ENCODE data around the gene CDH4.

DNA sequence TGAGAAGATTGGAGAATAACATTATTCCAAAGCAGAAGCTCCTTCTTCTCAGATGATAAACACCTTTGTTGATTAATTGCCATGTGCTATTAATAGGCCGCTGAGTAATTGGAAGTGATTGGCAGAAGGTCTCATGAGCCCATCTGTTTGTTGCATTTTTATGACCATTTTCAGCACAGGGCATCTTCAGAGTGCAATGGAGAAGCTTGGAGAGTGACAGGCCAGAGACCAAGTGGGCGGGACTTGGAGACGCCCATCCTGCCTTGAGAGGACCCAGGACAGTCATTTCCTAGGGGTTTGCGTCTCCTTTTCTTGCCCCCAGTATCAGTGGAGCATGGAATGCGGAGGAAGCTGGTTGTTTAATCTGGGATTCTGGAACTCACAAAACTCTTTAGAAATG, 89.5 kb downstream of the CDH4 start:
- TF ChIP-seq POLR2A (IDR thresholded peaks at IDR 0.05), result no peak
- no peak for TF ChIP-seq POLR2AphosphoS5 (IDR thresholded peaks at IDR 0.05)
